Thyroid gland (tissue), 4 donors: ENCODE results near the gene TXK. TPM values are rescaled to one million over a fixed set of nuclear protein-coding genes. Genes with fewer than 3 reads are reported as not detected.
A peak's percentile ranks its signal among the peaks of the same experiment; 100 is the strongest.

ENCODE experiments used
- DNase-seq, 2 donors: peaks; one replicate each; pipeline ENCODE4 v3.0.0-alpha.2; 2019
- H3K27ac ChIP-seq, 3 donors: fragments of 200-600 bp; sonication (generic); 1 replicate in 2 of 3; 2 replicates in 1 of 3; pipeline ENCODE4 v1.5.1; 2016 to 2019; ENCODE audit warnings: mild to moderate bottlenecking in 1 of 3, moderate library complexity in 1 of 3
- H3K27me3 ChIP-seq: fragments of 200-600 bp; sonication (generic); one replicate; pipeline ENCODE4 v1.5.1; 2019
- H3K36me3 ChIP-seq, 2 donors: fragments of 200-600 bp; sonication (generic); one replicate each; pipeline ENCODE4 v1.5.1; 2016 to 2019
- H3K4me1 ChIP-seq, 2 donors: fragments of 200-600 bp; sonication (generic); one replicate each; pipeline ENCODE4 v1.5.1; 2017 to 2019
- H3K4me3 ChIP-seq, 3 donors: fragments of 200-600 bp; sonication (generic); replicated peaks in 1 of 3; 1 replicate in 2 of 3; 2 replicates in 1 of 3; pipeline ENCODE4 v1.5.1; 2016; ENCODE audit warnings: mild to moderate bottlenecking in 1 of 3
- H3K9me3 ChIP-seq: fragments of 200-600 bp; sonication (generic); one replicate; pipeline ENCODE4 v1.5.1; 2017
- CTCF ChIP-seq, 6 experiments: fragments of 200-600 bp in 3 of 6; fragments of 450-650 bp in 3 of 6; sonication (generic) in 3 of 6; IDR thresholded peaks; one replicate each; pipeline ENCODE4 v1.5.1; 2016 to 2019; ENCODE audit warnings: antibody characterized with exemption in 6 of 6, mild to moderate bottlenecking in 2 of 6, inconsistent platforms in 1 of 6, moderate library complexity in 1 of 6
- POLR2A ChIP-seq, 2 donors: fragments of 450-650 bp; IDR thresholded peaks; one replicate each; pipeline ENCODE4 v1.6.1; 2017; ENCODE audit warnings: antibody characterized with exemption in 2 of 2, mild to moderate bottlenecking in 2 of 2, moderate library complexity in 1 of 2
- WGBS, 2 donors: methylation state at CpG; one replicate each; pipeline ENCODE4 v1.1.5; 2017; 5-methylcytosine and 5-hydroxymethylcytosine counted together
- intact Hi-C: fragments of 100-400 bp; cut with DNase I; formaldehyde crosslinking; loops from one replicate; pipeline ENCODE4 v1.15.1; 2023
- total RNA-seq, 4 donors: library from RNA; depleted of rRNA; stranded (reverse); fragments of >200 nt; gene quantifications; one replicate each; pipeline ENCODE4 v1.2.3, GENCODE V29; 2016

The TXK gene
- total RNA-seq, 4 donors from 2014 or later: 1.8 to 3.6 (median 1.9) TPM

- Histone ChIP-seq H3K4me1 (peaks cover 56 to 63% of the 10 kb centered on the region in 2 donors), H3K36me3 (no peaks in the 10 kb centered on the region), H3K4me3 (no peak overlapping the region), H3K27me3 (no peaks in the 10 kb centered on the region), H3K27ac (peak overlapping the region in 1 of 3 donors; percentile 83), H3K9me3 (no peaks in the 10 kb centered on the region)
- WGBS, 2 donors: 85 to 94% methylated on average over 7 of the region's 7 CpGs
- intact Hi-C loops: no loop called here
- no peak for DNase-seq
- TF ChIP-seq POLR2A (IDR thresholded peaks at IDR 0.05): no peak
- no peak for TF ChIP-seq CTCF (IDR thresholded peaks at IDR 0.05)
Measured at GRCh38 chr4:48130100-48130499, 4.0 kb downstream of the TXK start.

- H3K27ac ChIP-seq: peak overlapping the region in 2 of 3 donors; percentile 78 to 83
- H3K9me3 ChIP-seq: no peaks in the 10 kb centered on the region
- H3K36me3 ChIP-seq: no peaks in the 10 kb centered on the region
- no peak overlapping the region for H3K4me3 ChIP-seq
- H3K4me1 ChIP-seq: peaks cover 56 to 63% of the 10 kb centered on the region in 2 donors
- TF ChIP-seq POLR2A (IDR thresholded peaks at IDR 0.05): no peak
- peak in 2 of 6 experiments; percentile 8 to 27 for TF ChIP-seq CTCF (IDR thresholded peaks at IDR 0.05)
- DNase-seq: peak; percentile 61
- intact Hi-C loops: no loop called here
- 33 to 35% methylated on average over 9 of the region's 9 CpGs for whole genome bisulfite sequencing, 2 donors
- H3K27me3 ChIP-seq: no peaks in the 10 kb centered on the region
Measured at GRCh38 chr4:48129307-48130014, 4.6 kb downstream of the TXK start.

DNA sequence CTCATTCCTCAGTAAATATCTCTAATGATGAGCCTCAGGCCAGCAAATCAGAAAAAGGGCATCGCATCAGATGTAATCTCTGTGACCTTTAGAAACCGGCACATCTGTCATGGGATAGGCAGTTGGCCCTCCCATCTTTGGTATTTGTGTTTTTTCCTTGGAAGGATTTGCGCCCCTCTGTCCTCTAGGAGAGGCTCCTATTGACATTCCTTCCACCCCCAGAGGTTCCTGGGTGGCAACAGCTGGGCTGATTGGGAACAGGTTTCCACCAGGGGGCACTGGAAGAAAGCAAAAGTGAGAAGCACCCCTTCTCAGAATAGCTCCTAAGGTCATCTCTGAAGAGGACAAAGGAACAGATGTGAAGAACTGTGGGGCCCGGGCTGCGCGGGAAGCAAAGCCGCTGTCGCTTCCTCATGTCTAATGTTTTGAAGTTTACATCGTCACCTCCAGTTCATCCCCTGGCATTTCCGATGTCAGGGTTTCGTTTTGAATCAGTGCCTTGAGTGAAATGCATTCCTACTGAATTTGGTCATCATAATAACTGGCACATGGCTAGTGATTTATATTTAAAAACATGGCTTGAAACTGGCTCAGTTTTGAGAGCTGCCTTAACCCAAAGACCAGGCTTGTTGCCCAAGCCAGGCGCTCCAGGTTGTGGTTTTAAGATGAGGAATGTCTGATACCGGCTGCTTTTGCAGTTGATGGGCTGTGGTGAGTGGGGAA, 6.2 kb downstream of the TXK start:
- intact Hi-C loops: no loop called here
- Histone ChIP-seq H3K9me3 (no peaks in the 10 kb centered on the region), H3K27me3 (no peaks in the 10 kb centered on the region), H3K27ac (peak overlapping the region; percentile 77 to 83 (median 78)), H3K4me3 (no peak overlapping the region), H3K36me3 (no peaks in the 10 kb centered on the region), H3K4me1 (peaks cover 49 to 54% of the 10 kb centered on the region in 2 donors)
- peak; percentile 69 to 81 for DNase-seq
- WGBS, 2 donors: 14 to 20% methylated on average over 13 of the region's 13 CpGs
- TF ChIP-seq POLR2A (IDR thresholded peaks at IDR 0.05) (no peak), CTCF (IDR thresholded peaks at IDR 0.05) (peak in 4 of 6 experiments; percentile 48 to 72 (median 56))

DNA sequence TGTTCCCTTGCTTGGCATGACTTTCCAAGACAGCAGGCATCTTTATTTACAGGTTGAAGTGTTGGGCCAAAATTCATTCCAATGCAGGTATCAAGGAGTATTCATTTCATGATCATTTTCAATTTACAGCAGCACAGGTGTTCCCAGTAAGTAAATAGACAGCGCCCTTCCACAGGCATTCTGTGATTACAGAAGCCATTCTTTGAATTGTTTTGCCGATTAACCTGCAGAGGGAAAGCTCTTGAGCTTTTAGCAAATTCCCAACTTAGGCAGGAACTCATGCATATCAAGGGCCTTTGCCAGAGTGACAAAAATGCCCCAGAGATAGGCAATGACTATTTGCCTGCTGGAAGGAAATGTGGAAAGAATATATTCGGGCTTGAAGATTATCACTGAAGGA, 6.8 kb downstream of the TXK start:
- intact Hi-C loops: no loop called here
- DNase-seq: peak; percentile 58 to 64
- Histone ChIP-seq H3K9me3 (no peaks in the 10 kb centered on the region), H3K4me1 (peaks cover 47 to 51% of the 10 kb centered on the region in 2 donors), H3K4me3 (no peak overlapping the region), H3K27ac (peak overlapping the region; percentile 77 to 83 (median 78)), H3K36me3 (no peaks in the 10 kb centered on the region), H3K27me3 (no peaks in the 10 kb centered on the region)
- WGBS, 2 donors: 32% methylated on average over 3 of the region's 3 CpGs
- TF ChIP-seq CTCF (IDR thresholded peaks at IDR 0.05) (no peak), POLR2A (IDR thresholded peaks at IDR 0.05) (no peak)

DNA sequence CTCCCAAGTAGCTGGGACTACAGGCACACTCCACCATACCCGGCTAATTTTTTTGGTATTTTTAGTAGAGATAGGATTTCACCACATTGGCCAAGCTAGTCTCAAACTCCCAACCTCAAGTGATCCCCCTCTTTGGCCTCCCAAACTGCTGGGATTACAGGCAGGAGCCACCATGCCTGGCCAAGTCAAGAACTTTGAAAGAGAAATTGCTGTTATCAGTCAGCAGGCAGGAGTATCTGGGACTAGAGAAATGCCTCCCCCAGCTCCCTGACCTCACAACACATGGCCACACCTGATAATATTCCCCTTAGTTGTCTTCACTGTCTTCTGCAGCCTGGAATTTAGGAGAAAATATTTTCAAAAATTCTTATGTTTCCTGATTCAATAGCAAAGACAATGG, 7.4 kb downstream of the TXK start:
- no peaks in the 10 kb centered on the region for H3K27me3 ChIP-seq
- 86 to 90% methylated on average over 1 of the region's 1 CpG for WGBS, 2 donors

More for the DNA sequence above, 7.4 kb downstream of the TXK start:
- intact Hi-C loops: no loop called here
- no peak for DNase-seq
- H3K4me1 ChIP-seq: peaks cover 41 to 49% of the 10 kb centered on the region in 2 donors
- TF ChIP-seq POLR2A (IDR thresholded peaks at IDR 0.05) (no peak), CTCF (IDR thresholded peaks at IDR 0.05) (no peak)
- peak overlapping the region; percentile 71 to 83 (median 77) for H3K27ac ChIP-seq
- H3K9me3 ChIP-seq: no peaks in the 10 kb centered on the region
- H3K36me3 ChIP-seq: no peaks in the 10 kb centered on the region
- H3K4me3 ChIP-seq: no peak overlapping the region
